GM19397 (cell line): Measurements from ENCODE around the gene STK38L.
"Not testable (repeated sequence)": the region's sequence is repeated elsewhere in the genome, so short reads cannot be mapped to it uniquely, and the experiment has no call there.

Experiments
- ATAC-seq: cut with Tn5 transposase; IDR thresholded peaks from one replicate; pipeline ENCODE4 v1.9.1; 2021; ENCODE audit warnings: mild to moderate bottlenecking, moderate library complexity; ENCODE audit not compliant: unreplicated experiment

STK38L gene

GRCh38 chr12:27226407-27226929 lies 17.6 kb upstream of the STK38L start:
- no peak for ATAC-seq

- no peak for ATAC-seq
Observed at GRCh38 chr12:27229367-27229766, 14.7 kb upstream of the STK38L start.

GRCh38 chr12:27231374-27231773 lies 12.7 kb upstream of the STK38L start:
- ATAC-seq = not testable (repeated sequence)

GRCh38 chr12:27233814-27234213 lies 10.3 kb upstream of the STK38L start:
- ATAC-seq = no peak

- no peak for ATAC-seq
Observed at GRCh38 chr12:27236498-27236897, 7.6 kb upstream of the STK38L start.

- peak; percentile 59 for ATAC-seq
Observed at GRCh38 chr12:27237790-27238771, 6.0 kb upstream of the STK38L start.

- no peak for ATAC-seq
Observed at GRCh38 chr12:27243006-27243405, 1.1 kb upstream of the STK38L start.

GRCh38 chr12:27244689-27245488 lies 803 bp downstream of the STK38L start:
- no peak for ATAC-seq

GRCh38 chr12:27246141-27246540 lies 2.1 kb downstream of the STK38L start:
- no peak for ATAC-seq

GRCh38 chr12:27246774-27247173 lies 2.7 kb downstream of the STK38L start:
- ATAC-seq = no peak

GRCh38 chr12:27252934-27253333 lies 8.8 kb downstream of the STK38L start:
- ATAC-seq = no peak

GRCh38 chr12:27253347-27253746 lies 9.3 kb downstream of the STK38L start:
- ATAC-seq = no peak

- no peak for ATAC-seq
Observed at GRCh38 chr12:27255806-27256205, 11.7 kb downstream of the STK38L start.

- ATAC-seq = no peak
Observed at GRCh38 chr12:27257104-27257843, 13.2 kb downstream of the STK38L start.

GRCh38 chr12:27260746-27261145 lies 16.7 kb downstream of the STK38L start:
- no peak for ATAC-seq

GRCh38 chr12:27261866-27262265 lies 17.8 kb downstream of the STK38L start:
- ATAC-seq = no peak

- no peak for ATAC-seq
Observed at GRCh38 chr12:27270148-27270547, 26.1 kb downstream of the STK38L start.

- ATAC-seq = no peak
Observed at GRCh38 chr12:27271206-27271605, 27.1 kb downstream of the STK38L start.

GRCh38 chr12:27272373-27273028 lies 28.4 kb downstream of the STK38L start:
- no peak for ATAC-seq

- no peak for ATAC-seq
Observed at GRCh38 chr12:27273114-27273513, 29.0 kb downstream of the STK38L start.
